ENCODE data around the gene MCRIP1. TPM values are rescaled to one million over a fixed set of nuclear protein-coding genes. Genes with fewer than 3 reads are reported as not detected.

The MCRIP1 gene
- total and polyA plus RNA-seq, 2 of the 8 experiments (the other 6 are each of a cell fraction or from before 2014, with no cell fraction given): 103 to 151 TPM

DNA sequence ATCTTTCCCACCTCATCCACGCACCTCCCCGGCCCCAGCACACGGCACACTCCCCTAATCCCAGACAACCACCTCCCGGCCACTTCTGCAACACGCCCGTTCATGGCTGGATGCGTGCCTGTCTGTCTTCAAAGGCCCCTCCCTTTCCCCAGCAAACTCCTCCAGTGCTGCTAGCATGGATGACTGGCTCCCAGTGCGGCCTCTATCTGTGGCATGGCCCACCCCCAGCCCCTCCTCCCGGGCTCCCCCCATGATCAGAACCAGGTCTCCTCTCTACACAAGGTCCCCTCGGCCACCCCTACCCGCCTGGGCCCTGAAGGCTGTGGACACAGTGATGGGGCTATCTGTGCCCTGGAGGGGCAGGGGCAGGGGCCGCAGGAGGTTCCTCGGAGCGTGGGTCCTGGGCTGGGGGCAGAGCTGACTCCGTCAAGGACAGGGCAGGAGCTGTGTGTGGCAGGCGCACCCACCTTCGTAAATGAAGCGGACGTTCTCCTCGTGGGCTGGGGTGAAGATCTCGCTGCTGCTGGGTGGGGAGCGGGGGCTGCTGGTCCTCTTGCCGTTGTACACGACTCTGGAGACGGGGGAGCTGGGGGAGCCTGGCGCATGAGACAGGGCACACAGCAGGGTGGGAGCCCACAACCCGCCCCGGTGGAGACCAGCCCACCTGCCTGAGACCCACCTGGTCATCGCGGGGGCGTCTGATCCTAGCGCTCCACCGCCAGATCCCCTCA, 9.1 kb downstream of the MCRIP1 start (continued):
- no peak for TF ChIP-seq RAD21 (IDR thresholded peaks at IDR 0.05 in 1 of 2, conservative IDR thresholded peaks at IDR 0.05 in 1 of 2; ENCODE audit: low read depth in 2 of 2, low read length in 2 of 2)
- no peak for TF ChIP-seq JUND (IDR thresholded peaks at IDR 0.05; ENCODE audit: low read length)
- TF ChIP-seq SP4 (IDR thresholded peaks at IDR 0.05; ENCODE audit: low read length): no peak
- TF ChIP-seq, protein P1, sequence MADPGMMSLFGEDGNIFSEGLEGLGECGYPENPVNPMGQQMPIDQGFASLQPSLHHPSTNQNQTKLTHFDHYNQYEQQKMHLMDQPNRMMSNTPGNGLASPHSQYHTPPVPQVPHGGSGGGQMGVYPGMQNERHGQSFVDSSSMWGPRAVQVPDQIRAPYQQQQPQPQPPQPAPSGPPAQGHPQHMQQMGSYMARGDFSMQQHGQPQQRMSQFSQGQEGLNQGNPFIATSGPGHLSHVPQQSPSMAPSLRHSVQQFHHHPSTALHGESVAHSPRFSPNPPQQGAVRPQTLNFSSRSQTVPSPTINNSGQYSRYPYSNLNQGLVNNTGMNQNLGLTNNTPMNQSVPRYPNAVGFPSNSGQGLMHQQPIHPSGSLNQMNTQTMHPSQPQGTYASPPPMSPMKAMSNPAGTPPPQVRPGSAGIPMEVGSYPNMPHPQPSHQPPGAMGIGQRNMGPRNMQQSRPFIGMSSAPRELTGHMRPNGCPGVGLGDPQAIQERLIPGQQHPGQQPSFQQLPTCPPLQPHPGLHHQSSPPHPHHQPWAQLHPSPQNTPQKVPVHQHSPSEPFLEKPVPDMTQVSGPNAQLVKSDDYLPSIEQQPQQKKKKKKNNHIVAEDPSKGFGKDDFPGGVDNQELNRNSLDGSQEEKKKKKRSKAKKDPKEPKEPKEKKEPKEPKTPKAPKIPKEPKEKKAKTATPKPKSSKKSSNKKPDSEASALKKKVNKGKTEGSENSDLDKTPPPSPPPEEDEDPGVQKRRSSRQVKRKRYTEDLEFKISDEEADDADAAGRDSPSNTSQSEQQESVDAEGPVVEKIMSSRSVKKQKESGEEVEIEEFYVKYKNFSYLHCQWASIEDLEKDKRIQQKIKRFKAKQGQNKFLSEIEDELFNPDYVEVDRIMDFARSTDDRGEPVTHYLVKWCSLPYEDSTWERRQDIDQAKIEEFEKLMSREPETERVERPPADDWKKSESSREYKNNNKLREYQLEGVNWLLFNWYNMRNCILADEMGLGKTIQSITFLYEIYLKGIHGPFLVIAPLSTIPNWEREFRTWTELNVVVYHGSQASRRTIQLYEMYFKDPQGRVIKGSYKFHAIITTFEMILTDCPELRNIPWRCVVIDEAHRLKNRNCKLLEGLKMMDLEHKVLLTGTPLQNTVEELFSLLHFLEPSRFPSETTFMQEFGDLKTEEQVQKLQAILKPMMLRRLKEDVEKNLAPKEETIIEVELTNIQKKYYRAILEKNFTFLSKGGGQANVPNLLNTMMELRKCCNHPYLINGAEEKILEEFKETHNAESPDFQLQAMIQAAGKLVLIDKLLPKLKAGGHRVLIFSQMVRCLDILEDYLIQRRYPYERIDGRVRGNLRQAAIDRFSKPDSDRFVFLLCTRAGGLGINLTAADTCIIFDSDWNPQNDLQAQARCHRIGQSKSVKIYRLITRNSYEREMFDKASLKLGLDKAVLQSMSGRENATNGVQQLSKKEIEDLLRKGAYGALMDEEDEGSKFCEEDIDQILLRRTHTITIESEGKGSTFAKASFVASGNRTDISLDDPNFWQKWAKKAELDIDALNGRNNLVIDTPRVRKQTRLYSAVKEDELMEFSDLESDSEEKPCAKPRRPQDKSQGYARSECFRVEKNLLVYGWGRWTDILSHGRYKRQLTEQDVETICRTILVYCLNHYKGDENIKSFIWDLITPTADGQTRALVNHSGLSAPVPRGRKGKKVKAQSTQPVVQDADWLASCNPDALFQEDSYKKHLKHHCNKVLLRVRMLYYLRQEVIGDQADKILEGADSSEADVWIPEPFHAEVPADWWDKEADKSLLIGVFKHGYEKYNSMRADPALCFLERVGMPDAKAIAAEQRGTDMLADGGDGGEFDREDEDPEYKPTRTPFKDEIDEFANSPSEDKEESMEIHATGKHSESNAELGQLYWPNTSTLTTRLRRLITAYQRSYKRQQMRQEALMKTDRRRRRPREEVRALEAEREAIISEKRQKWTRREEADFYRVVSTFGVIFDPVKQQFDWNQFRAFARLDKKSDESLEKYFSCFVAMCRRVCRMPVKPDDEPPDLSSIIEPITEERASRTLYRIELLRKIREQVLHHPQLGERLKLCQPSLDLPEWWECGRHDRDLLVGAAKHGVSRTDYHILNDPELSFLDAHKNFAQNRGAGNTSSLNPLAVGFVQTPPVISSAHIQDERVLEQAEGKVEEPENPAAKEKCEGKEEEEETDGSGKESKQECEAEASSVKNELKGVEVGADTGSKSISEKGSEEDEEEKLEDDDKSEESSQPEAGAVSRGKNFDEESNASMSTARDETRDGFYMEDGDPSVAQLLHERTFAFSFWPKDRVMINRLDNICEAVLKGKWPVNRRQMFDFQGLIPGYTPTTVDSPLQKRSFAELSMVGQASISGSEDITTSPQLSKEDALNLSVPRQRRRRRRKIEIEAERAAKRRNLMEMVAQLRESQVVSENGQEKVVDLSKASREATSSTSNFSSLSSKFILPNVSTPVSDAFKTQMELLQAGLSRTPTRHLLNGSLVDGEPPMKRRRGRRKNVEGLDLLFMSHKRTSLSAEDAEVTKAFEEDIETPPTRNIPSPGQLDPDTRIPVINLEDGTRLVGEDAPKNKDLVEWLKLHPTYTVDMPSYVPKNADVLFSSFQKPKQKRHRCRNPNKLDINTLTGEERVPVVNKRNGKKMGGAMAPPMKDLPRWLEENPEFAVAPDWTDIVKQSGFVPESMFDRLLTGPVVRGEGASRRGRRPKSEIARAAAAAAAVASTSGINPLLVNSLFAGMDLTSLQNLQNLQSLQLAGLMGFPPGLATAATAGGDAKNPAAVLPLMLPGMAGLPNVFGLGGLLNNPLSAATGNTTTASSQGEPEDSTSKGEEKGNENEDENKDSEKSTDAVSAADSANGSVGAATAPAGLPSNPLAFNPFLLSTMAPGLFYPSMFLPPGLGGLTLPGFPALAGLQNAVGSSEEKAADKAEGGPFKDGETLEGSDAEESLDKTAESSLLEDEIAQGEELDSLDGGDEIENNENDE (IDR thresholded peaks at IDR 0.05; ENCODE audit: insufficient replicate concordance, low read length): no peak
- no peak for TF ChIP-seq CHD1 (IDR thresholded peaks at IDR 0.05; ENCODE audit: low read depth, low read length)
- TF ChIP-seq MAFK (IDR thresholded peaks at IDR 0.05; ENCODE audit: low read depth, low read length): no peak
- no peak for TF ChIP-seq KDM1A (IDR thresholded peaks at IDR 0.05; ENCODE audit: borderline replicate concordance, low read length)
- TF ChIP-seq, protein P2, sequence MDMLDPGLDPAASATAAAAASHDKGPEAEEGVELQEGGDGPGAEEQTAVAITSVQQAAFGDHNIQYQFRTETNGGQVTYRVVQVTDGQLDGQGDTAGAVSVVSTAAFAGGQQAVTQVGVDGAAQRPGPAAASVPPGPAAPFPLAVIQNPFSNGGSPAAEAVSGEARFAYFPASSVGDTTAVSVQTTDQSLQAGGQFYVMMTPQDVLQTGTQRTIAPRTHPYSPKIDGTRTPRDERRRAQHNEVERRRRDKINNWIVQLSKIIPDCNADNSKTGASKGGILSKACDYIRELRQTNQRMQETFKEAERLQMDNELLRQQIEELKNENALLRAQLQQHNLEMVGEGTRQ (IDR thresholded peaks at IDR 0.05; ENCODE audit: low read length): no peak
- TF ChIP-seq CEBPB (IDR thresholded peaks at IDR 0.05; ENCODE audit: low read depth, low read length): no peak
- no peak for TF ChIP-seq BACH1 (IDR thresholded peaks at IDR 0.05; ENCODE audit: low read length)

All from H1 (cell line).